Subcutaneous adipose tissue (tissue), 4 donors: Measurements from ENCODE around the gene EIPR1. TPM values are rescaled to one million over a fixed set of nuclear protein-coding genes. Genes with fewer than 3 reads are reported as not detected.

ENCODE experiments used
- total RNA-seq, 4 donors: library from RNA; depleted of rRNA; stranded (reverse); fragments of >200 nt; gene quantifications; one replicate each; pipeline ENCODE4 v1.1.0, GENCODE V29; 2016
- TF ChIP-seq, protein P1 (sequence below): fragments of 450-650 bp; IDR thresholded peaks from one replicate; pipeline ENCODE4 v1.5.1; 2016; ENCODE audit warnings: low read depth, mild to moderate bottlenecking, control low read depth, antibody characterized with exemption, moderate library complexity

Gene EIPR1
- total RNA-seq, 4 donors from 2014 or later, result 13.9 to 27.6 (median 16.1) TPM

DNA sequence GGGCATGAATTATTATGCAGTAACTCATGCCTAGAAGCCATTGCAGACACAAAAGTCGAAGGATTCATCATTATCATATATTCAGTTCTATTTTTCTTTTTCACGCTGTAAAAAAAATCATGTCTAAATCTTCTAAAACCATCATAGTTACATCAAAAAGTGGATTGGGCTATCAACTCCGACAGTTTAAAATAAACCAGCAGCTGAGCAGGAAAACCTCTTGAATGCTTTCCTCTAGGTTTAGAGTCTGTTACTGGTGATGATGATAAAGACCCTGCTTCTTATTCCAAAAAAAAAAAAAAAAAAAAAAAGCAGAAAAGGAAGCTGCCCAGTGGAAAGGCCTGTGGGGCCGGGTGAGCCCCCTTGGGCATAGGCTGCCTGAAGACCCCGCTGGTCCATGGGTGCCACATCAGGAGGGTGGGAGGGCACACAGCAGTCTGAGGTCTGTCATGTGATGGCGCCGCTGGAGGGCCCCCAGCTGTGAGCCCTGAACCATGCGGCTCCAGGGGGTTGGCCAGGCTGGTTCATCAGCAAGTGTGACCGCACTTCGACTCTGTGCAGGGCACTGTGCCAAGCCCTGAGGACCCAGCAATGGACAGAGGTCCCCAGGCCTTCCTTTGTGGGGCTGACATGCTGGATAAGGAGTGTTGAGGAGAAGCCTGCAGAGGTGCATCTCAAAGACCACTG is 199.6 kb downstream of the EIPR1 start:
- TF ChIP-seq, protein P1, sequence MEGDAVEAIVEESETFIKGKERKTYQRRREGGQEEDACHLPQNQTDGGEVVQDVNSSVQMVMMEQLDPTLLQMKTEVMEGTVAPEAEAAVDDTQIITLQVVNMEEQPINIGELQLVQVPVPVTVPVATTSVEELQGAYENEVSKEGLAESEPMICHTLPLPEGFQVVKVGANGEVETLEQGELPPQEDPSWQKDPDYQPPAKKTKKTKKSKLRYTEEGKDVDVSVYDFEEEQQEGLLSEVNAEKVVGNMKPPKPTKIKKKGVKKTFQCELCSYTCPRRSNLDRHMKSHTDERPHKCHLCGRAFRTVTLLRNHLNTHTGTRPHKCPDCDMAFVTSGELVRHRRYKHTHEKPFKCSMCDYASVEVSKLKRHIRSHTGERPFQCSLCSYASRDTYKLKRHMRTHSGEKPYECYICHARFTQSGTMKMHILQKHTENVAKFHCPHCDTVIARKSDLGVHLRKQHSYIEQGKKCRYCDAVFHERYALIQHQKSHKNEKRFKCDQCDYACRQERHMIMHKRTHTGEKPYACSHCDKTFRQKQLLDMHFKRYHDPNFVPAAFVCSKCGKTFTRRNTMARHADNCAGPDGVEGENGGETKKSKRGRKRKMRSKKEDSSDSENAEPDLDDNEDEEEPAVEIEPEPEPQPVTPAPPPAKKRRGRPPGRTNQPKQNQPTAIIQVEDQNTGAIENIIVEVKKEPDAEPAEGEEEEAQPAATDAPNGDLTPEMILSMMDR, result no peak

DNA sequence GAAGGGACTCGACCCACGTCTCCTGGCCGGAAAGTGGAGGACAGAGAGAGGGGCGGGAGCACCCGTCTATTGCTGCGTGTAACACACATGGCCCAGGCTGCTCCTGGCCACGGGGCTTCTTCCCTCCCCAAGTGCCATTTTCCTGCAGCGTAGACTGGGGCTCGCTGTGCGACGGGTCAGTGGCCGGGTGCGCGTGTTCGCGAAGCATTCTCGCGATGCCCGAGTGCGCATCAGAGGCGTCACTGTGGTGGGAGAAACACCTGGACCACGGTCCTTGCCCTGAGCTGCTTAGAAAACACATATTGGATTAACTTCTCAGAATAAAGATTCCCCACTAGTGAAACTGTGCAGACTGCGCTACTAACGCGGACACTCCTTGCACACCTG is 200.8 kb downstream of the EIPR1 start:
- TF ChIP-seq, protein P1, result no peak

DNA sequence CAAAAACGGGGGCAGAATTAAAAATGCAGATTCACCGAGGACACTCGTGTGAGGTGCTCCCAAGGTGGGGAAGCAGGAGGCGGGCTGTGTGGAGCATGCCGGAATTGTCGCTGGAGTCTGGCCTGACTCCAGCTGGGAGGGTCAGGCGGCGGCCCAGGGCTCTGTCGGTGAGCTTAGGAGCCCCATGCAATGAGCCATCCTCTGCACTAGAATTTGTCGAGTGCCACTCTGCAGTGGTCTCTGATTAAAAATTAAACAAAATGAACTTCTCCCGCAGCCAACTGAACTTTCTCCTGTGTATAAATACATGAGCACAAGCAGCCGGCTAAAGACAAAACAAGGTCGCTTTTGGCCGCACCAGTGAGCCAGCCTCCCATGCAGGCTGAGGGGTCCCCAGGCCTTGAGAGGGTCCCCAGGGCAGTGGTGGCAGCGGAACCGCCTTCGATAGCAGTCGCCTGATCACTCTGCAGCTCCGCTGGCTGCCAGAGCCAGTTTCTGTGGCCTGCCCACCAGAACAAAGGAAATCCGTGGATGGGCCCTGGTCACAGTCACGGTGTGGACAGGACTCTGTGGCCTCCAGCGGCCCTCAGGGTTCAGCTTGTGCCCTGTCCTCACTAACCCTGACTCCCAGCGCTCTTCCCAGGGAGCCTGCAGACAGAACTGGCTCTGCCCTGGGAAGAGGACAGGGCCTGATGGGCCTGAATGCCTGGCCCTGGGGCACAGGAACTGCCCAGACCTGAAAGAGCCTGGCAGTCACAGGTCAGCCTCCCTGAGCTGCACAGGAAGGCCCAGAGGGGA is 201.3 kb downstream of the EIPR1 start:
- TF ChIP-seq, protein P1, result no peak

DNA sequence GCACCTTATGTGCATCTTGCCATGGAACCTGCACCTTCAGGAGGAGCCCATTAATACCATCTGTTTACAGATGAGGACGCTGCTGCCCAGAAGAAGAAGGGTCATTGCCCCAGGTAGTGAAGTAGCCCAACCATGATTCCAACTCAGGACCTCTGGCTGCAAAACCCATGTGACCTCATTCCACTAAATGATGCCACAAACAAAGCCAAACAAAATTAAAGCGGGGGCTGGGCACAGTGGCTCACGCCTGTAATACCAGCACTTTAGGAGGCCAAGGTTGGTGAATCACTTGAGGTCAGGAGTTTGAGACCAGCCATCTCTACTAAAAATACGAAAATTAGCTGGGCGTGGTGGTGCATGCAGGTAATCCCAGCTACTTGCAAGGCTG is 202.1 kb downstream of the EIPR1 start:
- TF ChIP-seq, protein P1, result no peak

DNA sequence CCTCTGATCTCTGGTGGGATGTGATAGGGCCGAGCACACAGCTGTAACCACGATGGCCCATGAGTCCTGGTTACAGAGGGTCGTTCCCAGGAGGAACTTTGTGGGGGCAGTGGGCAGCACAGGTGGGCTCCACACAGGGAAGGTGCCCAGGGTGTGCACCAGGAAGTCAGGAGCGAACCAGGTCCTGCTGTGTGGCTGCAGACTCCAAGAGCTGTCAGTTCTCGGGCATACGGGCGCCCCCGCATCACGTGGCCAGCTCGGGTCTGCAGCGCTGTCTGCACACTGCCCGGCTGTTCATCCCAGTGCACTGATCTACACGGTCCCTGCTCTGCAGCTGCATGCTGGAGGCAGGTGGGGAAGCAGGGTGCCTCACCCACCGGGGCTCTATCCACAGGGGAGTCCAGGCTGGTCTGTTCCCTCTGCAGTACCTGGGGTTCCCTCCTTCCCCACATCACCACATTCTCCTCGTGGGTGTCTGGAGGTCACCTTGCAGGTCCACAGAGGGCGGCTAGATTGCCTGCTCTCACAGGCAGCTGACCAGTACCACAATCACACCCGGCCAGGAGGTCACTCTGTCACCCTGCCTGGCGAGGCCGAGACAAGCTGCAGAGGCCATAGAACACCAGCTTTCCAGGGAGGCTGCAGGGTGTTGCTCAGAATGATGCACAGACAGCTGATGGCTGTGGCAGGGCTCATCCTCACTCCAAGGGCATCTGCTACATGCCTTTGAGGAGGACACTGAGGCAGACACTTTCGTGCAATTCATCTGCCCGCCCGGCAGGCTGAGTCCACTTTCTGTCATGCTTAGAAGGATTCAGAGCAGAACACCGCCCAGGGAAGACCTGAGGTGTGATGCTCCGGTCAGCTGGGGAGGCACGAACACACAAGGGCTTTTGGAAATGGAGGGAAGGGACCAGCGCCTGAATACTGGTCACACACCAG is 202.7 kb downstream of the EIPR1 start:
- TF ChIP-seq, protein P1, result no peak

DNA sequence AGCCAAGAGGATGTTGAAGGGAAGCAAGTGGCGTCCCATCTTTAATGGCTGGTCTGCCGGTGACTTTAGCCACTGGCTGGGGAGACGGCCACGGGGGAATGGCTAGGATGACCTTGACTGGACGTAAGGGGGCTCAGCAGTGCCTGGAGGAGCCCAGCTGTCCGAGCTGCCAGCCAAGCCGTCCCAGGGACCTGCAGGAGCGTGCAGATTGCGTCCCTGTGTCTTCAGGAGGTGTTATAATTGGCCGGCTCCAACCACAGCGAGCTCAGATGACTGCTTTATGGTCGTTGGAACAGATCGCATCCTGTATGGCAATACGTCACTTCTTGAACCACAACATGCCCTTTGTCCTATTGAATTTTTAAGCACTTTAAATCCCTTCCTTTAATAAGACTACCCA is 204.6 kb downstream of the EIPR1 start:
- TF ChIP-seq, protein P1, result no peak
